Measurements from ENCODE around the gene DISC1. TPM values are rescaled to one million over a fixed set of nuclear protein-coding genes. Genes with fewer than 3 reads are reported as not detected.

DISC1 gene
- total RNA-seq, 1 experiment from 2014 or later, result 0.36 TPM

- H3K4me3 ChIP-seq (ENCODE audit: low read depth in 2 of 2, low read length in 2 of 2), result no peak overlapping the region
- ATAC-seq (no peak), DNase-seq (ENCODE audit: low read depth, low spot score) (no peak)
- no peaks in the 10 kb centered on the region for H3K36me3 ChIP-seq (ENCODE audit: control insufficient read depth, insufficient read depth, low read length)
- H3K27ac ChIP-seq (ENCODE audit: low read length), result no peak overlapping the region
- intact Hi-C loops (cut with micrococcal nuclease; ENCODE audit: unreplicated experiment), result no loop called here
- no peaks in the 10 kb centered on the region for H3K27me3 ChIP-seq (ENCODE audit: control insufficient read depth, insufficient read depth, low read length)
- BruUV-seq (replicated peaks), result no TSS peak
- in situ Hi-C loops (cut with HindIII; ENCODE audit: low pct_unique_long_range_greater_than_20kb, low sequenced_read_pairs), result no loop called here
- TF ChIP-seq CTCF (IDR thresholded peaks at IDR 0.05) (no peak), TCF7L2 (IDR thresholded peaks at IDR 0.05; ENCODE audit: low read depth, low read length) (no peak), REST (IDR thresholded peaks at IDR 0.05; ENCODE audit: insufficient read depth in 1 of 2, low read depth in 2 of 2, low read length in 1 of 2) (no peak), SIN3A (IDR thresholded peaks at IDR 0.05; ENCODE audit: borderline replicate concordance, insufficient read depth, low read depth, low read length) (no peak), POLR2AphosphoS5 (IDR thresholded peaks at IDR 0.05; ENCODE audit: low read depth, low read length) (no peak)
- no peaks in the 10 kb centered on the region for H3K4me1 ChIP-seq (ENCODE audit: control insufficient read depth, insufficient read depth, low read length)
- CTCF ChIA-PET, result no interaction called here
- H3K9me3 ChIP-seq (ENCODE audit: control insufficient read depth, insufficient read depth, low read depth, low read length), result no peaks in the 10 kb centered on the region
- POLR2A ChIA-PET, result no interaction called here
Observed at GRCh38 chr1:231660198-231660597, 33.6 kb downstream of the DISC1 start.

- H3K4me1 ChIP-seq (ENCODE audit: control insufficient read depth, insufficient read depth, low read length), result no peaks in the 10 kb centered on the region
- TF ChIP-seq REST (IDR thresholded peaks at IDR 0.05; ENCODE audit: insufficient read depth in 1 of 2, low read depth in 2 of 2, low read length in 1 of 2), result no peak
- TF ChIP-seq POLR2AphosphoS5 (IDR thresholded peaks at IDR 0.05; ENCODE audit: low read depth, low read length), result no peak
- no peak for TF ChIP-seq TCF7L2 (IDR thresholded peaks at IDR 0.05; ENCODE audit: low read depth, low read length)
- TF ChIP-seq SIN3A (IDR thresholded peaks at IDR 0.05; ENCODE audit: borderline replicate concordance, insufficient read depth, low read depth, low read length), result no peak
- TF ChIP-seq CTCF (IDR thresholded peaks at IDR 0.05), result no peak
- no peaks in the 10 kb centered on the region for H3K36me3 ChIP-seq (ENCODE audit: control insufficient read depth, insufficient read depth, low read length)
- BruUV-seq (replicated peaks), result no TSS peak
- ChIA-PET POLR2A (no interaction called here), CTCF (no interaction called here)
- intact Hi-C loops (cut with micrococcal nuclease; ENCODE audit: unreplicated experiment), result no loop called here
- H3K9me3 ChIP-seq (ENCODE audit: control insufficient read depth, insufficient read depth, low read depth, low read length), result no peaks in the 10 kb centered on the region
- in situ Hi-C loops (cut with HindIII; ENCODE audit: low pct_unique_long_range_greater_than_20kb, low sequenced_read_pairs), result no loop called here
- ATAC-seq (no peak), DNase-seq (ENCODE audit: low read depth, low spot score) (no peak)
- H3K27ac ChIP-seq (ENCODE audit: low read length), result no peak overlapping the region
- no peak overlapping the region for H3K4me3 ChIP-seq (ENCODE audit: low read depth in 2 of 2, low read length in 2 of 2)
- no peaks in the 10 kb centered on the region for H3K27me3 ChIP-seq (ENCODE audit: control insufficient read depth, insufficient read depth, low read length)
Observed at GRCh38 chr1:231663211-231663792, 36.7 kb downstream of the DISC1 start.
